Measurements from ENCODE around the gene CTNNAL1. TPM values are rescaled to one million over a fixed set of nuclear protein-coding genes. Genes with fewer than 3 reads are reported as not detected.

The CTNNAL1 gene
- total and polyA plus RNA-seq, 2 of the 8 experiments (the other 6 are each of a cell fraction or from before 2014, with no cell fraction given) = 23.2 to 66.1 TPM

GRCh38 chr9:108953983-108954574 is 59.2 kb downstream of the CTNNAL1 start:
- no peak overlapping the region for H4K91ac ChIP-seq (replicated peaks; ENCODE audit: insufficient read length, low read length)
- H3K79me2 ChIP-seq (ENCODE audit: control insufficient read depth in 1 of 2, insufficient read depth in 2 of 2, low read length in 2 of 2) = no peaks in the 10 kb centered on the region
- WGBS, 2 experiments (ENCODE audit: extremely low coverage in 1 of 2, insufficient coverage in 1 of 2, insufficient read length in 1 of 2, insufficient replicate concordance in 2 of 2, low coverage in 1 of 2, low lambda C conversion rate in 2 of 2, missing lambda C conversion rate in 1 of 2) = 65% methylated on average over 3 of the region's 3 CpGs; no CpG with 5 or more reads in 1 of the 2 experiments
- H4K8ac ChIP-seq (ENCODE audit: extremely low read depth, insufficient read depth, low read length) = no peak overlapping the region
- H4K20me1 ChIP-seq (replicated peaks in 1 of 2; ENCODE audit: control insufficient read depth in 1 of 2, insufficient read depth in 2 of 2, low read length in 2 of 2) = no peaks in the 10 kb centered on the region
- no peaks in the 10 kb centered on the region for H3K23me2 ChIP-seq (ENCODE audit: low read depth, low read length)
- no peak overlapping the region for H3K23ac ChIP-seq (ENCODE audit: insufficient read length)
- no peak overlapping the region for H3K4me2 ChIP-seq (ENCODE audit: insufficient read depth in 1 of 2, low read depth in 2 of 2, low read length in 2 of 2)
- TF ChIP-seq SP2 (IDR thresholded peaks at IDR 0.05; ENCODE audit: low read length) = no peak
- TF ChIP-seq, protein P1, sequence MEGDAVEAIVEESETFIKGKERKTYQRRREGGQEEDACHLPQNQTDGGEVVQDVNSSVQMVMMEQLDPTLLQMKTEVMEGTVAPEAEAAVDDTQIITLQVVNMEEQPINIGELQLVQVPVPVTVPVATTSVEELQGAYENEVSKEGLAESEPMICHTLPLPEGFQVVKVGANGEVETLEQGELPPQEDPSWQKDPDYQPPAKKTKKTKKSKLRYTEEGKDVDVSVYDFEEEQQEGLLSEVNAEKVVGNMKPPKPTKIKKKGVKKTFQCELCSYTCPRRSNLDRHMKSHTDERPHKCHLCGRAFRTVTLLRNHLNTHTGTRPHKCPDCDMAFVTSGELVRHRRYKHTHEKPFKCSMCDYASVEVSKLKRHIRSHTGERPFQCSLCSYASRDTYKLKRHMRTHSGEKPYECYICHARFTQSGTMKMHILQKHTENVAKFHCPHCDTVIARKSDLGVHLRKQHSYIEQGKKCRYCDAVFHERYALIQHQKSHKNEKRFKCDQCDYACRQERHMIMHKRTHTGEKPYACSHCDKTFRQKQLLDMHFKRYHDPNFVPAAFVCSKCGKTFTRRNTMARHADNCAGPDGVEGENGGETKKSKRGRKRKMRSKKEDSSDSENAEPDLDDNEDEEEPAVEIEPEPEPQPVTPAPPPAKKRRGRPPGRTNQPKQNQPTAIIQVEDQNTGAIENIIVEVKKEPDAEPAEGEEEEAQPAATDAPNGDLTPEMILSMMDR (IDR thresholded peaks at IDR 0.05; ENCODE audit: control extremely low read depth in 1 of 3, insufficient read depth in 1 of 3, low read depth in 1 of 3, low read length in 3 of 3) = peak in 2 of 3 experiments; percentile 11 to 35; a peak in 2 of 4 replicates
- peak; percentile 30 to 31; a peak in 3 of 4 replicates for TF ChIP-seq RAD21 (IDR thresholded peaks at IDR 0.05 in 1 of 2, conservative IDR thresholded peaks at IDR 0.05 in 1 of 2; ENCODE audit: low read depth in 2 of 2, low read length in 2 of 2)
- no peak for TF ChIP-seq RXRA (IDR thresholded peaks at IDR 0.05; ENCODE audit: insufficient read depth, low read depth, low read length)
- H4K5ac ChIP-seq (ENCODE audit: insufficient read length, low read depth, low read length) = no peak overlapping the region
- no peak for DNase-seq (ENCODE audit: low read depth in 1 of 2, low spot score in 2 of 2)
- no peak overlapping the region for H3K18ac ChIP-seq (ENCODE audit: extremely low read depth, low read length)
- H3K4ac ChIP-seq (replicated peaks; ENCODE audit: insufficient read length, low read depth, low read length) = no peak overlapping the region
- ChIA-PET CTCF (ENCODE audit: partially characterized antibody) (interaction anchor here (0.6 to 5.4 kb wide), 16 partner anchors 8 to 517 kb away, joined by 3 to 40 read pairs (median 3); no protein-coding TSS in a partner anchor), POLR2A (ENCODE audit: partially characterized antibody) (interaction anchor here (0.9 kb wide), 1 partner anchor 161 kb away, joined by 3 read pairs; no protein-coding TSS in a partner anchor)
- no peak overlapping the region for H2AK5ac ChIP-seq (ENCODE audit: low read depth, low read length)
- no peaks in the 10 kb centered on the region for H3K4me1 ChIP-seq (replicated peaks in 1 of 4; ENCODE audit: control insufficient read depth in 3 of 4, insufficient read depth in 4 of 4, low read length in 3 of 4)
- no peak overlapping the region for H3K4me3 ChIP-seq (ENCODE audit: extremely low read depth in 1 of 4, insufficient read depth in 2 of 4, low read depth in 3 of 4, low read length in 4 of 4)
- H3K27ac ChIP-seq (ENCODE audit: low read depth, low read length) = no peak overlapping the region
- H3K9ac ChIP-seq (replicated peaks in 1 of 4; ENCODE audit: extremely low read depth in 1 of 4, low read depth in 3 of 4, low read length in 3 of 4) = no peak overlapping the region
- no peak overlapping the region for H2AFZ ChIP-seq (ENCODE audit: low read length)
- H3K27me3 ChIP-seq (replicated peaks in 1 of 4; ENCODE audit: control insufficient read depth in 3 of 4, extremely low read depth in 1 of 4, insufficient read depth in 3 of 4, low read length in 3 of 4) = no peaks in the 10 kb centered on the region
- no peak overlapping the region for H3K56ac ChIP-seq (replicated peaks; ENCODE audit: insufficient read length, low read depth, low read length)
- no peak overlapping the region for H2BK5ac ChIP-seq (ENCODE audit: low read depth, low read length)
- H3K79me1 ChIP-seq (ENCODE audit: low read depth, low read length) = no peaks in the 10 kb centered on the region
- no peak overlapping the region for H2BK120ac ChIP-seq (replicated peaks; ENCODE audit: low read depth, low read length)
- H2BK15ac ChIP-seq (ENCODE audit: low read length) = no peak overlapping the region
- FAIRE-seq = no peak
- no peak overlapping the region for H2BK20ac ChIP-seq (ENCODE audit: low read length)
- no peak overlapping the region for H3K14ac ChIP-seq (ENCODE audit: insufficient read length)
- H3K9me3 ChIP-seq (ENCODE audit: insufficient read depth in 2 of 2, low read depth in 1 of 2, low read length in 1 of 2) = no peaks in the 10 kb centered on the region
- H3K36me3 ChIP-seq (ENCODE audit: control insufficient read depth in 2 of 4, insufficient read depth in 4 of 4, low read length in 3 of 4) = peaks cover 0 to 2% (median 0%) of the 10 kb centered on the region in 4 experiments; a peak in 3 of 8 replicates
- no peak overlapping the region for H2BK12ac ChIP-seq (ENCODE audit: low read depth, low read length)
